GM12874 (cell line): ENCODE data around the gene SNRNP27.

ENCODE experiments used
- TF ChIP-seq, protein P1 (sequence below): IDR thresholded peaks from 2 replicates; pipeline ENCODE4 v1.5.1; 2011; ENCODE audit warnings: low read depth, mild to moderate bottlenecking, control low read depth, low read length, moderate library complexity; ENCODE audit not compliant: insufficient read depth

Gene SNRNP27

GRCh38 chr2:69893684-69894551, at the start of gene SNRNP27:
TSS of gene SNRNP27 (plus strand) at chr2:69893956. CDS start at chr2:69893985, 29 bp downstream.
- TF ChIP-seq, protein P1, sequence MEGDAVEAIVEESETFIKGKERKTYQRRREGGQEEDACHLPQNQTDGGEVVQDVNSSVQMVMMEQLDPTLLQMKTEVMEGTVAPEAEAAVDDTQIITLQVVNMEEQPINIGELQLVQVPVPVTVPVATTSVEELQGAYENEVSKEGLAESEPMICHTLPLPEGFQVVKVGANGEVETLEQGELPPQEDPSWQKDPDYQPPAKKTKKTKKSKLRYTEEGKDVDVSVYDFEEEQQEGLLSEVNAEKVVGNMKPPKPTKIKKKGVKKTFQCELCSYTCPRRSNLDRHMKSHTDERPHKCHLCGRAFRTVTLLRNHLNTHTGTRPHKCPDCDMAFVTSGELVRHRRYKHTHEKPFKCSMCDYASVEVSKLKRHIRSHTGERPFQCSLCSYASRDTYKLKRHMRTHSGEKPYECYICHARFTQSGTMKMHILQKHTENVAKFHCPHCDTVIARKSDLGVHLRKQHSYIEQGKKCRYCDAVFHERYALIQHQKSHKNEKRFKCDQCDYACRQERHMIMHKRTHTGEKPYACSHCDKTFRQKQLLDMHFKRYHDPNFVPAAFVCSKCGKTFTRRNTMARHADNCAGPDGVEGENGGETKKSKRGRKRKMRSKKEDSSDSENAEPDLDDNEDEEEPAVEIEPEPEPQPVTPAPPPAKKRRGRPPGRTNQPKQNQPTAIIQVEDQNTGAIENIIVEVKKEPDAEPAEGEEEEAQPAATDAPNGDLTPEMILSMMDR, result no peak

DNA sequence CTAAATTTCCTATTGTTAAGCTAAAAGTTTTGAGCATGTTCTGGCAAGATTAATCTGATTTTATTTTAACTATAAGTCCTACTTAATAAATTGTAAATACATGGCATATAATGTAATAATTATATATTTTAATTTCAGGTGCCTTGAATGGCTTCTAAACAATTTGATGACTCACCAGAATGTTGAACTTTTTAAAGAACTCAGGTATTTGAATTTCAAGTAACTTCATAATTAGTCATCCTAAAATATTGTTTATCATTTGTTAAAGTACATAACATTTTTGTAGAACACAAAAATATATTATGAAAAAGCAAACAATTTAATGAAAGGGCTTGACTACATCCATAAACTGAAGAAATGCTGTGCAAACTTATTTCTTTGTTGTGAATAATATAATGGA, 49.8 kb upstream of the SNRNP27 start:
- TF ChIP-seq, protein P1, result no peak

- TF ChIP-seq, protein P1, result no peak
These were observed 49.2 kb upstream of the SNRNP27 start for GRCh38 chr2:69844560-69844959.

- TF ChIP-seq, protein P1, result no peak
These were observed 47.3 kb upstream of the SNRNP27 start for GRCh38 chr2:69846182-69847067.

- TF ChIP-seq, protein P1, result no peak
These were observed 46.5 kb upstream of the SNRNP27 start for GRCh38 chr2:69847068-69847828.

- TF ChIP-seq, protein P1, result no peak
These were observed 45.5 kb upstream of the SNRNP27 start for GRCh38 chr2:69848186-69848790.
